Measurements from ENCODE around the gene TSKS. TPM values are rescaled to one million over a fixed set of nuclear protein-coding genes. Genes with fewer than 3 reads are reported as not detected.

TSKS gene
- total RNA-seq, 4 donors from 2014 or later, result 0.49 to 4.0 TPM; not detected in 2

DNA sequence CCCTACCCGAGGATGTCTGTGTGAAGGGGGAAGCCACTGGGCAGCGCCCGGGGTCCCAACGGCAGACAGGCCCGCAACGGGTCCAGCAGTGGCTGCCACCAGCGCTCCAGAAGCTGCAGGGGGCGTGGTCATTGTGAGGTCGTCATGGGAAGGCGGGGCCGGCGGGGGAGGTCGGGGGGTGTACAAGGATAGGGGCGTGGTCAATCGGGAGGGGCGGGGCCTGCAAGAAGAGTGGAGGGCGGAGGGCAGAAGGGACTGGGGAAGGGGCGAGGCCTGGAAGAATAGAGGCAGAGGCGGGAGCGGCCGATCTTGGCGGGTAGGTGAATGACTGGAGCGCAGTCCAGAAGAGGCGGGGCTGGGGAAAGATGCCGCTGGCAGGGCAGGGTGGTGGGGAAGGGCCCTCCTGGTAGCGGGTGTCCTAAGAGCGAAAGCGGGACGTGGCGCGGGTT lies 45.6 kb upstream of the TSKS start:
- H3K4me3 ChIP-seq (ENCODE audit: low read depth, poor library complexity, severe bottlenecking), result peak overlapping the region; percentile 45
- 1 to 5% methylated on average over 30 to 31 of the region's 31 CpGs for WGBS, 2 donors
- intact Hi-C loops (cut with DNase I; ENCODE audit: low total_unique reads), result no loop called here
- DNase-seq (ENCODE audit: low spot score in 2 of 2), result peak; percentile 92 to 99
- no peak for TF ChIP-seq POLR2A (IDR thresholded peaks at IDR 0.05)
- TF ChIP-seq, protein P1, sequence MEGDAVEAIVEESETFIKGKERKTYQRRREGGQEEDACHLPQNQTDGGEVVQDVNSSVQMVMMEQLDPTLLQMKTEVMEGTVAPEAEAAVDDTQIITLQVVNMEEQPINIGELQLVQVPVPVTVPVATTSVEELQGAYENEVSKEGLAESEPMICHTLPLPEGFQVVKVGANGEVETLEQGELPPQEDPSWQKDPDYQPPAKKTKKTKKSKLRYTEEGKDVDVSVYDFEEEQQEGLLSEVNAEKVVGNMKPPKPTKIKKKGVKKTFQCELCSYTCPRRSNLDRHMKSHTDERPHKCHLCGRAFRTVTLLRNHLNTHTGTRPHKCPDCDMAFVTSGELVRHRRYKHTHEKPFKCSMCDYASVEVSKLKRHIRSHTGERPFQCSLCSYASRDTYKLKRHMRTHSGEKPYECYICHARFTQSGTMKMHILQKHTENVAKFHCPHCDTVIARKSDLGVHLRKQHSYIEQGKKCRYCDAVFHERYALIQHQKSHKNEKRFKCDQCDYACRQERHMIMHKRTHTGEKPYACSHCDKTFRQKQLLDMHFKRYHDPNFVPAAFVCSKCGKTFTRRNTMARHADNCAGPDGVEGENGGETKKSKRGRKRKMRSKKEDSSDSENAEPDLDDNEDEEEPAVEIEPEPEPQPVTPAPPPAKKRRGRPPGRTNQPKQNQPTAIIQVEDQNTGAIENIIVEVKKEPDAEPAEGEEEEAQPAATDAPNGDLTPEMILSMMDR (IDR thresholded peaks at IDR 0.05), result no peak

DNA sequence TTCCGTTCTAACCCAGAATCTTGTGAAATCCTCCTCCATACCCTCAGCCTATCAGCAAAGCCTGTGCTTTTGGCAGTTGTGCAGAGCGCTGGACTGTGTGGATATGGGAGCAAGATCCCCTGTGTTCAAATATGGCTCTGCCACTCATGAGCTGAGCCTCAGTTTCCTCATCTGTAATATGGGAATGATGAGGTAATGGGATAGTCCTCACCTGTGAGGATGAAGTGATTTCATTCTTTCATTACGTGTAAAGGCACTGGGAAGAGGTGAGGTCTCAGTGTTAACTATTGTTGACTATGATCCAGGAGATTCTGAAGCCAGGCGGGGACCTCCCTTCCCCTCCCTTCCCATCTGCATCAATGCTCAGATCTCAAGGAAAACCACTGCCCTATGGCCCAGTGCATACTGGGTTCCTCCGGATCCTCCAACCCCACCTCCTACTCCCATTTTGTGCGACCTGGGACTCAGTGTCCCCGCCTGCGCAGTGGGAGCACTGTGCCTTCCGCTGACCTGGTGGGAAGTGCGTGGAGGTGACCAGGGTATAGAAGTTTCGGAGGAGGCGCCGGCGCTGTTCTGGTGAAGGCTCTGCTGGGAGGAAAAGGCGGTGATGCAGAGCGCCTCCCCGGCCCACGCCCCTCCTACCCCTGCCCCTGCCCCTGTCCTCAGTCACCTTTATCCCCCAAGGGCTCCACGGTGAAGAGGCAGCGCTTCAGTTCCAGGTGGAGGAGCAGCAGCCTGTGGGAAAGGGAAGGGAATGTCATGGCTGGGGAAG lies 45.0 kb upstream of the TSKS start:
- 75 to 79% methylated on average over 20 of the region's 20 CpGs for WGBS, 2 donors
- intact Hi-C loops (cut with DNase I; ENCODE audit: low total_unique reads), result no loop called here
- DNase-seq (ENCODE audit: low spot score in 2 of 2), result peak in 1 of 2 donors; percentile 90
- no peak for TF ChIP-seq POLR2A (IDR thresholded peaks at IDR 0.05)
- TF ChIP-seq, protein P1 (IDR thresholded peaks at IDR 0.05), result no peak
- H3K4me3 ChIP-seq (ENCODE audit: low read depth, poor library complexity, severe bottlenecking), result no peak overlapping the region

DNA sequence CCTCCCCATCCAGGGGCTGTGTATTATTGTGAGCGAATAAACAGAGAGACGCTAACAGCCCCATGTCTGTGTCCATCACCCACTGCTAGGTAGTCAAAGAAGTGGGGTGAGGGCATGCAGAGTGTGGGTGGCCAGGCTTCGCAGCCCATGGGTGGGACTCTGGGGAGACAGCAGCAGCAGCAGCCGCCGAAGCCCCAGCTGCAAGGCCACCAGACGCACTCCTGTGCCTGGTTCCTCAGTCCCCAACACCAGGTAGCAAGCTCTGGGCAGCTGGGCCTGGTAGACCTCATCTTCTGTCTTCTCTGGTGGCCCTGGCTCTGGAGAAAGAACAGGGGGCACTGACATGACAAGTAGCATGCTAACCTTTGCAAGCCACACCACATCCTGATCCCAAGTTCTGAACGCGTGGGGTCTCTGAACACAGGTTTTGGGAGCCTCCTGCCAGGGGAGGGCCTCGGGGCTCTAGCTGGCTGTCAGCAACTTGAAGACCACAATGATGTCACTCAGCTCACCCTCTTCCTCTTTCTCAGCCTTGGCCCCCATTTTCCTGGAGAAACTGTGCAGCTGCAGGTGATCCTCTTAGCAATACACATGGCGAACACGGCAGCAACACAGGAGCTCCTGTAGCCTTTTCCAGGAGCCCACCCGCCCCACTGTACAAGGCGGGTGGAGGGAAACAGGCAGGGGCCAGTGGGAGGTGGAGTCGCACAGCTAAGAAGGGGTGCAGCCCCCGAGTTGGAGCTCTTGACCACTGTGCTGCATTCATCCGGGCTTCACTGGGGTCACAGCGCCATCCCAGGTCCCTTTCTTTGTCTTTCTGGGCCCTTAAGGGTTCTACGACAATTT lies 44.2 kb upstream of the TSKS start:
- H3K4me3 ChIP-seq (ENCODE audit: low read depth, poor library complexity, severe bottlenecking), result no peak overlapping the region
- TF ChIP-seq, protein P1 (IDR thresholded peaks at IDR 0.05), result no peak
- TF ChIP-seq POLR2A (IDR thresholded peaks at IDR 0.05), result no peak
- DNase-seq (ENCODE audit: low spot score in 2 of 2), result no peak
- intact Hi-C loops (cut with DNase I; ENCODE audit: low total_unique reads), result no loop called here
- 80 to 83% methylated on average over 13 to 18 of the region's 18 CpGs for WGBS, 2 donors

DNA sequence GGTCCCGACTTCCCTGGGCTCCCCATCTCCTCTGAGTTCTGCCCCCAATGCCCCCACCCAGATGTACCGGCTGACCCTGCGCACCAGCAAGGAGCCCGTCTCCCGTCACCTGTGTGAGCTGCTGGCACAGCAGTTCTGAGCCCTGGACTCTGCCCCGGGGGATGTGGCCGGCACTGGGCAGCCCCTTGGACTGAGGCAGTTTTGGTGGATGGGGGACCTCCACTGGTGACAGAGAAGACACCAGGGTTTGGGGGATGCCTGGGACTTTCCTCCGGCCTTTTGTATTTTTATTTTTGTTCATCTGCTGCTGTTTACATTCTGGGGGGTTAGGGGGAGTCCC lies 43.5 kb upstream of the TSKS start:
- no peak overlapping the region for H3K4me3 ChIP-seq (ENCODE audit: low read depth, poor library complexity, severe bottlenecking)
- intact Hi-C loops (cut with DNase I; ENCODE audit: low total_unique reads), result no loop called here
- no peak for DNase-seq (ENCODE audit: low spot score in 2 of 2)
- no peak for TF ChIP-seq POLR2A (IDR thresholded peaks at IDR 0.05)
- TF ChIP-seq, protein P1 (IDR thresholded peaks at IDR 0.05), result no peak
- WGBS, 2 donors, result 91 to 95% methylated on average over 8 of the region's 8 CpGs

DNA sequence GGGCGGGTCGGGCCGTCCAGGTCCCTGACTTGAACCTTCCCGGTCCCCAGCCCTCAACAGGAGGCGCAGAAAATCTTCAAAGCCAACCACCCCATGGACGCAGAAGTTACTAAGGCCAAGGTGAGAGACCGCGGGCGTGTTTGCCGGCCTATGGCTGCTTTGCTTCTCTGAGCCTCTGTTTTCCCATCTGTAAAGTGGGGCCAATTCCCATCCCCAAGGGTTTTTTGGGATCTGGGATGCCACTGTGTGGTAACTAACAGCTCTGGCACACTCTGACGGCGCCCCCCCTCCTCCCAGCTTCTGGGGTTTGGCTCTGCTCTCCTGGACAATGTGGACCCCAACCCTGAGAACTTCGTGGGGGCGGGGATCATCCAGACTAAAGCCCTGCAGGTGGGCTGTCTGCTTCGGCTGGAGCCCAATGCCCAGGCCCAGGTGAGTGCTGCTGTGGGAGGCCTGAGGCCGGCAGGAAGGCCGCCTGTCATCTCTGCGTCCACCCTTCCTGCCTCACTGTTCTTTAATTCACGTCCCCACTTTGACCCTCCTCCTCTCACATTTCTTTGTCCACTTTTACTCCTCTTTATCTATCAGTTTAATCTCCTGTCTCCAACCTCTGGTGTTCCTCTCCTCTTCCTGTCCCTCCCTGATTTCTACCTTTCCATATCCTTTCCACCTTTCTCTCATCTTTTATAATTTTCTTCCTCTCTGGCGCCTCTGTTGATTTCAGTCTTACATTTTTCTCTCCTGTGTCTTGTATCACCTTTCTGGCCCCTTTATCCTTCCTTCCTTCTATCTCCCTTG lies 42.9 kb upstream of the TSKS start:
- intact Hi-C loops (cut with DNase I; ENCODE audit: low total_unique reads), result no loop called here
- no peak overlapping the region for H3K4me3 ChIP-seq (ENCODE audit: low read depth, poor library complexity, severe bottlenecking)
- DNase-seq (ENCODE audit: low spot score in 2 of 2), result no peak
- TF ChIP-seq, protein P1 (IDR thresholded peaks at IDR 0.05), result no peak
- TF ChIP-seq POLR2A (IDR thresholded peaks at IDR 0.05), result no peak
- WGBS, 2 donors, result 84 to 86% methylated on average over 20 of the region's 20 CpGs
